ENCODE results near the gene RHOG.

- TF ChIP-seq POLR2A (IDR thresholded peaks at IDR 0.05; ENCODE audit: low read depth, low read length) (no peak), POLR2AphosphoS5 (IDR thresholded peaks at IDR 0.05; ENCODE audit: low read depth, low read length) (no peak)
Observed at GRCh38 chr11:3807909-3808860, 32.6 kb downstream of the RHOG start, which contains the start of gene PGAP2.
